ENCODE data around the gene LRRC28. TPM values are rescaled to one million over a fixed set of nuclear protein-coding genes. Genes with fewer than 3 reads are reported as not detected.

LRRC28 gene
- polyA plus RNA-seq, 1 of the 3 experiments (the other 2 are of a cell fraction), result 15.2 TPM

GRCh38 chr15:99250494-99250856 lies 806 bp upstream of the LRRC28 start:
- Histone ChIP-seq H3K4me3 (ENCODE audit: low read depth in 2 of 2, low read length in 1 of 2) (peak overlapping the region; percentile 83 to 92), H4K20me1 (ENCODE audit: insufficient read depth) (no peaks in the 10 kb centered on the region), H2AFZ (ENCODE audit: low read depth) (peak overlapping the region; percentile 89), H3K9me3 (no peaks in the 10 kb centered on the region), H3K4me1 (ENCODE audit: control insufficient read depth in 1 of 2, insufficient read depth in 2 of 2, low read depth in 1 of 2, low read length in 1 of 2) (peaks cover 8 to 18% of the 10 kb centered on the region in 2 experiments; a peak in 3 of 4 replicates), H3K79me2 (ENCODE audit: insufficient read depth) (no peaks in the 10 kb centered on the region), H3K36me3 (replicated peaks in 1 of 2; ENCODE audit: control insufficient read depth in 1 of 2, insufficient read depth in 2 of 2, low read length in 1 of 2) (no peaks in the 10 kb centered on the region), H3F3A (replicated peaks; ENCODE audit: insufficient read depth) (peaks cover 7% of the 10 kb centered on the region), H3K27ac (ENCODE audit: low read depth in 2 of 2, low read length in 1 of 2) (peak overlapping the region; percentile 86 to 94), H3K9me2 (no peaks in the 10 kb centered on the region), H3K9ac (peak overlapping the region; percentile 92), H3K27me3 (ENCODE audit: insufficient read depth) (no peaks in the 10 kb centered on the region), H3K4me2 (peak overlapping the region; percentile 84)
- DNase-seq, result no peak
- no peak for TF ChIP-seq GABPA (IDR thresholded peaks at IDR 0.05; ENCODE audit: low read depth)
- TF ChIP-seq GATA2 (CRISPR knock-in tag; IDR thresholded peaks at IDR 0.05), result no peak
- TF ChIP-seq RFX5 (IDR thresholded peaks at IDR 0.05; ENCODE audit: low read length), result no peak
- no peak for TF ChIP-seq CHD2 (IDR thresholded peaks at IDR 0.05; ENCODE audit: low read length, partially characterized antibody)
- TF ChIP-seq, protein P1, sequence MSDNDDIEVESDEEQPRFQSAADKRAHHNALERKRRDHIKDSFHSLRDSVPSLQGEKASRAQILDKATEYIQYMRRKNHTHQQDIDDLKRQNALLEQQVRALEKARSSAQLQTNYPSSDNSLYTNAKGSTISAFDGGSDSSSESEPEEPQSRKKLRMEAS (IDR thresholded peaks at IDR 0.05; ENCODE audit: low read depth), result no peak
- POLR2A ChIA-PET, result interaction anchor here (0.7 kb wide), 1 partner anchor 147 kb away, joined by 3 read pairs; no protein-coding TSS in a partner anchor
- 32% methylated on average over 7 of the region's 7 CpGs for WGBS (ENCODE audit: low lambda C conversion rate)
- CTCF ChIA-PET, result interaction anchor here (2.6 to 4.2 kb wide), 2 partner anchors 22 to 454 kb away, joined by 8 to 18 read pairs; no protein-coding TSS in a partner anchor

DNA sequence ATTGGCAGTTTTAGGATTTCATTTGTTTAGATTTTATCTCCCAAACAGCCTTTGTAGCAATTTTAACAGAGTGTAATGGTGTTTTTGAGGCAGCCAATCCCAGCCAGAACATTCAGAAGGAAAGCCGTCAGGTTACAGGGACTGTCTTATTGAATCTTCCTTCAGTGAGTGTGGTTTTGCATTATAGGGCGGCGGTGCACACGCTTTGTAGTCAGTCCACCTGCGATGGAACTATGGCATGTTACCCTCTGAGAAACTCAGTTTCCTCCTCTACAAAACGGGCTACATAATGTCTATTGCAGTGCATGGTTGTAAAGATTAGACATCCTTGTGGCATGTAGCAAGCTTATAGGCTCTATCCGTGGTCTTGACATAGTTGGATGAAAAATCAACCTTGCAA lies 1.0 kb downstream of the LRRC28 start:
- Histone ChIP-seq H3K4me2 (peak overlapping the region; percentile 82), H3K27me3 (ENCODE audit: insufficient read depth) (no peaks in the 10 kb centered on the region), H3K9ac (peak overlapping the region; percentile 75; the same call in 1 of the 2 replicates), H3F3A (replicated peaks; ENCODE audit: insufficient read depth) (peaks cover 11% of the 10 kb centered on the region), H3K4me1 (ENCODE audit: control insufficient read depth in 1 of 2, insufficient read depth in 2 of 2, low read depth in 1 of 2, low read length in 1 of 2) (peaks cover 8 to 18% of the 10 kb centered on the region in 2 experiments; a peak in 3 of 4 replicates), H3K27ac (ENCODE audit: low read depth in 2 of 2, low read length in 1 of 2) (no peak overlapping the region), H3K4me3 (ENCODE audit: low read depth in 2 of 2, low read length in 1 of 2) (peak overlapping the region; percentile 87 to 94; a peak in 3 of 4 replicates), H3K9me3 (no peaks in the 10 kb centered on the region), H3K79me2 (ENCODE audit: insufficient read depth) (no peaks in the 10 kb centered on the region), H4K20me1 (ENCODE audit: insufficient read depth) (no peaks in the 10 kb centered on the region), H3K9me2 (no peaks in the 10 kb centered on the region), H2AFZ (ENCODE audit: low read depth) (no peak overlapping the region), H3K36me3 (replicated peaks in 1 of 2; ENCODE audit: control insufficient read depth in 1 of 2, insufficient read depth in 2 of 2, low read length in 1 of 2) (peaks cover 8 to 10% of the 10 kb centered on the region in 2 experiments)
- 88% methylated on average over 7 of the region's 7 CpGs for WGBS (ENCODE audit: low lambda C conversion rate)
- ChIA-PET POLR2A (interaction anchor here (0.5 to 1.1 kb wide), 3 partner anchors 29 to 854 kb away, joined by 3 read pairs; partner anchors contain the start of gene LYSMD4), CTCF (interaction anchor here (0.6 to 4.2 kb wide), 6 partner anchors 9 to 461 kb away, joined by 3 to 18 read pairs (median 4); partner anchors contain the start of gene SYNM)
- DNase-seq, result no peak
- no peak for TF ChIP-seq EP300 (IDR thresholded peaks at IDR 0.05; ENCODE audit: borderline replicate concordance in 1 of 2, low read depth in 1 of 2, low read length in 1 of 2)

- Histone ChIP-seq H3F3A (replicated peaks; ENCODE audit: insufficient read depth) (peaks cover 11% of the 10 kb centered on the region), H3K9ac (no peak overlapping the region), H3K27me3 (ENCODE audit: insufficient read depth) (no peaks in the 10 kb centered on the region), H3K79me2 (ENCODE audit: insufficient read depth) (no peaks in the 10 kb centered on the region), H3K9me2 (no peaks in the 10 kb centered on the region), H3K36me3 (replicated peaks in 1 of 2; ENCODE audit: control insufficient read depth in 1 of 2, insufficient read depth in 2 of 2, low read length in 1 of 2) (peaks cover 8 to 18% of the 10 kb centered on the region in 2 experiments), H3K4me1 (ENCODE audit: control insufficient read depth in 1 of 2, insufficient read depth in 2 of 2, low read depth in 1 of 2, low read length in 1 of 2) (peaks cover 8 to 18% of the 10 kb centered on the region in 2 experiments; a peak in 3 of 4 replicates), H3K27ac (ENCODE audit: low read depth in 2 of 2, low read length in 1 of 2) (peak overlapping the region in 1 of 2 experiments; percentile 67; a peak in 2 of 4 replicates), H3K9me3 (no peaks in the 10 kb centered on the region), H3K4me3 (ENCODE audit: low read depth in 2 of 2, low read length in 1 of 2) (0 out of 4 replicates have a peak overlapping the region, but pooled peaks of 1 of the 2 experiments have one; percentile 5), H2AFZ (ENCODE audit: low read depth) (peak overlapping the region; percentile 2; the same call in 1 of the 2 replicates), H3K4me2 (peak overlapping the region; percentile 58), H4K20me1 (ENCODE audit: insufficient read depth) (no peaks in the 10 kb centered on the region)
- 68% methylated on average over 6 of the region's 6 CpGs for WGBS (ENCODE audit: low lambda C conversion rate)
- POLR2A ChIA-PET, result no interaction called here
- CTCF ChIA-PET, result interaction anchor here (0.8 to 4.2 kb wide), 3 partner anchors 19 to 450 kb away, joined by 3 to 18 read pairs (median 10); no protein-coding TSS in a partner anchor
- DNase-seq, result peak; percentile 31
- TF ChIP-seq RCOR1 (IDR thresholded peaks at IDR 0.05; ENCODE audit: low read length), result no peak
- TF ChIP-seq PBX3 (IDR thresholded peaks at IDR 0.05), result peak; percentile 94
- TF ChIP-seq POLR2AphosphoS5 (IDR thresholded peaks at IDR 0.05; ENCODE audit: low read depth, low read length), result peak; percentile 66; the same call in 1 of the 2 replicates
- TF ChIP-seq FOXM1 (IDR thresholded peaks at IDR 0.05; ENCODE audit: low read depth), result peak; percentile 56; the same call in 1 of the 2 replicates
- TF ChIP-seq, protein P2, sequence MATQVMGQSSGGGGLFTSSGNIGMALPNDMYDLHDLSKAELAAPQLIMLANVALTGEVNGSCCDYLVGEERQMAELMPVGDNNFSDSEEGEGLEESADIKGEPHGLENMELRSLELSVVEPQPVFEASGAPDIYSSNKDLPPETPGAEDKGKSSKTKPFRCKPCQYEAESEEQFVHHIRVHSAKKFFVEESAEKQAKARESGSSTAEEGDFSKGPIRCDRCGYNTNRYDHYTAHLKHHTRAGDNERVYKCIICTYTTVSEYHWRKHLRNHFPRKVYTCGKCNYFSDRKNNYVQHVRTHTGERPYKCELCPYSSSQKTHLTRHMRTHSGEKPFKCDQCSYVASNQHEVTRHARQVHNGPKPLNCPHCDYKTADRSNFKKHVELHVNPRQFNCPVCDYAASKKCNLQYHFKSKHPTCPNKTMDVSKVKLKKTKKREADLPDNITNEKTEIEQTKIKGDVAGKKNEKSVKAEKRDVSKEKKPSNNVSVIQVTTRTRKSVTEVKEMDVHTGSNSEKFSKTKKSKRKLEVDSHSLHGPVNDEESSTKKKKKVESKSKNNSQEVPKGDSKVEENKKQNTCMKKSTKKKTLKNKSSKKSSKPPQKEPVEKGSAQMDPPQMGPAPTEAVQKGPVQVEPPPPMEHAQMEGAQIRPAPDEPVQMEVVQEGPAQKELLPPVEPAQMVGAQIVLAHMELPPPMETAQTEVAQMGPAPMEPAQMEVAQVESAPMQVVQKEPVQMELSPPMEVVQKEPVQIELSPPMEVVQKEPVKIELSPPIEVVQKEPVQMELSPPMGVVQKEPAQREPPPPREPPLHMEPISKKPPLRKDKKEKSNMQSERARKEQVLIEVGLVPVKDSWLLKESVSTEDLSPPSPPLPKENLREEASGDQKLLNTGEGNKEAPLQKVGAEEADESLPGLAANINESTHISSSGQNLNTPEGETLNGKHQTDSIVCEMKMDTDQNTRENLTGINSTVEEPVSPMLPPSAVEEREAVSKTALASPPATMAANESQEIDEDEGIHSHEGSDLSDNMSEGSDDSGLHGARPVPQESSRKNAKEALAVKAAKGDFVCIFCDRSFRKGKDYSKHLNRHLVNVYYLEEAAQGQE (IDR thresholded peaks at IDR 0.05; ENCODE audit: low read depth, low read length), result 0 out of 2 replicates have a peak, but pooled peaks have one; percentile 13
- peak; percentile 30; the same call in 1 of the 2 replicates for TF ChIP-seq CTCF (IDR thresholded peaks at IDR 0.05)
- TF ChIP-seq CHD2 (IDR thresholded peaks at IDR 0.05; ENCODE audit: low read length, partially characterized antibody), result no peak
These were observed 2.3 kb downstream of the LRRC28 start for GRCh38 chr15:99253381-99254090.
